ENCODE data around the gene LPCAT1. TPM values are rescaled to one million over a fixed set of nuclear protein-coding genes. Genes with fewer than 3 reads are reported as not detected.
A peak's percentile ranks its signal among the peaks of the same experiment; 100 is the strongest.

LPCAT1 gene
- total and polyA plus RNA-seq, 2 of the 13 experiments (the other 11 are each of a cell fraction or from before 2014, with no cell fraction given): 29.8 to 90.6 TPM

DNA sequence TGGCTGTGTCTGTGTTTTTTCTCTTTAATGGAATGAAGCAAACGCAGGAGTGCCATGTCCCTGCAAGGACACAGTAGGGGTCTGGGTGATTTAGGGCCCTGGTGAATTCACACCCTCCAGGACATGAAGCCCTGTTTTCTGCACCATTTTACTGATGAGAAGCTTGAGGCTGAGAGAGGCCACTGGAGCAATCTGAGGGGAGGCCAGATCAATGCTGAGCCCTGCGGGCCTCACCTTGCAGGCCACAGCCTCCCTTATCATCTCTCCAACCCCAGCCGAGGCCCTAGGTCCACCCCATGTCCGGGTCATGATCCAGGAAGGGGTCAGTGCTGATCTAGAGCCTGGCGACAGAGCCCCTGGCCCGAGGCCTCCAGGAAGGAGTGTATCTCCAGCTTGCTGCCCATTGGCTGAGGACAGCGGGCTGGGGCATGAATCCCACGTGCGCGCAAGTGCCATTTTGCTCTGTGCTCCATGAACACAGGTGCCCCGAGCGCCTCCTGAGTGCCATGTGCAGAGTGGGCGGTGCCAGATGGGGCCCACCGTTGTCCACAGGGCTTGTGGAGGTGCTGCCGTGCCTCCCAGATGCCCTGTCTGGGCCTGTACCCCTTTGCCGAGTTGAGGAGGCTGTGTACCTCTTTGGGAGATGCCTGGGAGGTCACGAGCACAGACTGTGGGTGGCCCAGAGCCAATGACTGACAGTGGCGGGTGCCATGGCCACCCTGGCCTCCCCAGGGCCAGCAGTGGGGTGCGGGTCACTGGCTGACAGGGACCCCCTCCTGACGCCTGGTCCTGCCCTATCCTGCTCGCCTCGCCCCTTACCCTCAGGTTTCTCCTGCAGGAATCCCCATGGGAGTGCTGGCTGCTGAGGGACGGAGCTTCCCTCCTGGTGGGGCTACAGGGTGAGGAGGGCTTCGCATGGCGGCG lies 32.3 kb upstream of the LPCAT1 start (continued):
- no peak for TF ChIP-seq ZNF383 (CRISPR knock-in tag; IDR thresholded peaks at IDR 0.05; ENCODE audit: borderline replicate concordance)
- 0 out of 2 replicates have a peak, but pooled peaks have one; percentile 22 for TF ChIP-seq FOXC1 (CRISPR knock-in tag; IDR thresholded peaks at IDR 0.05; ENCODE audit: borderline replicate concordance)
- TF ChIP-seq ELF1 (CRISPR knock-in tag; IDR thresholded peaks at IDR 0.05): peak; percentile 21; the same call in 1 of the 2 replicates
- no peak for TF ChIP-seq NBN (conservative IDR thresholded peaks at IDR 0.05)
- no peak for TF ChIP-seq KDM1A (CRISPR knock-in tag; IDR thresholded peaks at IDR 0.05)
- TF ChIP-seq ZNF552 (CRISPR knock-in tag; IDR thresholded peaks at IDR 0.05; ENCODE audit: borderline replicate concordance): 0 out of 2 replicates have a peak, but pooled peaks have one; percentile 10
- no peak for TF ChIP-seq FOXK1 (CRISPR knock-in tag; IDR thresholded peaks at IDR 0.05; ENCODE audit: borderline replicate concordance, low read depth)
- TF ChIP-seq ZZZ3 (CRISPR knock-in tag; IDR thresholded peaks at IDR 0.05; ENCODE audit: borderline replicate concordance): peak; percentile 52; the same call in 1 of the 2 replicates
- TF ChIP-seq HNRNPLL (IDR thresholded peaks at IDR 0.05; ENCODE audit: low read depth, low read length, poor library complexity, severe bottlenecking): no peak
- no peak for TF ChIP-seq ZBTB46 (CRISPR knock-in tag; IDR thresholded peaks at IDR 0.05; ENCODE audit: borderline replicate concordance)
- TF ChIP-seq SNAPC5 (CRISPR knock-in tag; IDR thresholded peaks at IDR 0.05; ENCODE audit: borderline replicate concordance): no peak
- no peak for TF ChIP-seq NR3C1 (CRISPR knock-in tag; IDR thresholded peaks at IDR 0.05)
- TF ChIP-seq ZBTB20 (CRISPR knock-in tag; IDR thresholded peaks at IDR 0.05; ENCODE audit: borderline replicate concordance, low read depth): no peak
- no peak for TF ChIP-seq MYNN (CRISPR knock-in tag; IDR thresholded peaks at IDR 0.05; ENCODE audit: low read depth)
- TF ChIP-seq ZFP1 (CRISPR knock-in tag; IDR thresholded peaks at IDR 0.05): no peak
- TF ChIP-seq TCF12 (IDR thresholded peaks at IDR 0.05): no peak
- TF ChIP-seq TCF12 (CRISPR knock-in tag; IDR thresholded peaks at IDR 0.05): no peak; the same call in 1 of the 2 replicates
- no peak for TF ChIP-seq HDAC1 (CRISPR knock-in tag; IDR thresholded peaks at IDR 0.05)
- 0 out of 2 replicates have a peak, but pooled peaks have one; percentile 45 for TF ChIP-seq CHD4 (IDR thresholded peaks at IDR 0.05; ENCODE audit: borderline replicate concordance, low read length)
- TF ChIP-seq ISL2 (CRISPR knock-in tag; IDR thresholded peaks at IDR 0.05): no peak
- TF ChIP-seq NFKBIZ (CRISPR knock-in tag; IDR thresholded peaks at IDR 0.05): no peak
- TF ChIP-seq, protein P1, sequence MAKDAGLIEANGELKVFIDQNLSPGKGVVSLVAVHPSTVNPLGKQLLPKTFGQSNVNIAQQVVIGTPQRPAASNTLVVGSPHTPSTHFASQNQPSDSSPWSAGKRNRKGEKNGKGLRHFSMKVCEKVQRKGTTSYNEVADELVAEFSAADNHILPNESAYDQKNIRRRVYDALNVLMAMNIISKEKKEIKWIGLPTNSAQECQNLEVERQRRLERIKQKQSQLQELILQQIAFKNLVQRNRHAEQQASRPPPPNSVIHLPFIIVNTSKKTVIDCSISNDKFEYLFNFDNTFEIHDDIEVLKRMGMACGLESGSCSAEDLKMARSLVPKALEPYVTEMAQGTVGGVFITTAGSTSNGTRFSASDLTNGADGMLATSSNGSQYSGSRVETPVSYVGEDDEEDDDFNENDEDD (CRISPR knock-in tag; IDR thresholded peaks at IDR 0.05; ENCODE audit: borderline replicate concordance): no peak
- TF ChIP-seq SMAD9 (CRISPR knock-in tag; IDR thresholded peaks at IDR 0.05): no peak
- TF ChIP-seq RBFOX2 (IDR thresholded peaks at IDR 0.05; ENCODE audit: low read depth, low read length): no peak
- no peak for TF ChIP-seq ZFP37 (CRISPR knock-in tag; IDR thresholded peaks at IDR 0.05; ENCODE audit: borderline replicate concordance)
- no peak for TF ChIP-seq TBP (CRISPR knock-in tag; IDR thresholded peaks at IDR 0.05)
- 0 out of 2 replicates have a peak, but pooled peaks have one; percentile 10 for TF ChIP-seq ZNF354B (CRISPR knock-in tag; IDR thresholded peaks at IDR 0.05)
- peak; percentile 8; the same call in 1 of the 2 replicates for TF ChIP-seq YEATS4 (CRISPR knock-in tag; IDR thresholded peaks at IDR 0.05; ENCODE audit: borderline replicate concordance)
- no peak for TF ChIP-seq KMT2A (CRISPR knock-in tag; IDR thresholded peaks at IDR 0.05)

All from HepG2 (cell line).